Retinal pigment epithelial cell (primary cell): Measurements from ENCODE around the gene KRT72.

Experiments
- DNase-seq: peaks from one replicate; pipeline ENCODE4 v3.0.0-alpha.2; 2010; ENCODE audit warnings: low read depth
- H3K4me3 ChIP-seq: 2 replicates; pipeline ENCODE4 v1.5.1; 2011; ENCODE audit warnings: mild to moderate bottlenecking, low read length, control low read depth, moderate library complexity
- CTCF ChIP-seq: conservative IDR thresholded peaks from 2 replicates; pipeline ENCODE4 v1.5.1; 2011; ENCODE audit warnings: low read depth, low read length, control low read depth, inconsistent platforms

Gene KRT72

DNA sequence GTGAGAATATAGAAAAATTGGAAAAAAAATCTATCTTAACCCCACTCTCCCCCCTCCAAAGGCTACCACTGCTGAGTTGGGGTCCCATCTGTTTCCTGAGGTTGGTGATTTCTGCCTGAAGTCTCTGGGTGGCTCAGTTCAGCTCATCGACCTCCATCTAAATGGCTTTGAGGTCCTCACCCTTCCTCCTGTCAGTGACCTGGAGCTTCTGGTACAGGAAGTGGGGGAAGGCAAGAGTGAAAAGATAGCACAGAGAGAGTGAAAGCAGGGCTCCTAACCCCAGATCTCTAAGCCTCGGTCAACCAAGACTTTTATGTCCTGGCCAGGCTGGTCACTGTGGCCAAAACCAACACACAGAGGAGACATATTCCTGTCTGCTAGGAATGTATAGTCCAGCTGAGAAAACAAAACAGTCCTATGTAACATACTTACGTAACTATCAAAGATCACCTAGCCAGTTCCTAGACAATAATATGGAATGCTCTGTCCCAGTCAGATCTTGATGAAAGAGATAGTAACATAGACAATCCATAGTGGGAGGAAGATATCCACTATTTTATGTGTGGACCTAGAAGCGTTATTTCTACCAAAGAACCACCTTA, 29.4 kb upstream of the KRT72 start:
- TF ChIP-seq CTCF = no peak
- no peak overlapping the region for H3K4me3 ChIP-seq
- DNase-seq = no peak

- no peak for TF ChIP-seq CTCF
- no peak for DNase-seq
- H3K4me3 ChIP-seq = no peak overlapping the region
Measured at GRCh38 chr12:52630008-52630500, 28.8 kb upstream of the KRT72 start.

GRCh38 chr12:52629281-52630007, 28.2 kb upstream of the KRT72 start:
- H3K4me3 ChIP-seq = no peak overlapping the region
- no peak for DNase-seq
- TF ChIP-seq CTCF = no peak

DNA sequence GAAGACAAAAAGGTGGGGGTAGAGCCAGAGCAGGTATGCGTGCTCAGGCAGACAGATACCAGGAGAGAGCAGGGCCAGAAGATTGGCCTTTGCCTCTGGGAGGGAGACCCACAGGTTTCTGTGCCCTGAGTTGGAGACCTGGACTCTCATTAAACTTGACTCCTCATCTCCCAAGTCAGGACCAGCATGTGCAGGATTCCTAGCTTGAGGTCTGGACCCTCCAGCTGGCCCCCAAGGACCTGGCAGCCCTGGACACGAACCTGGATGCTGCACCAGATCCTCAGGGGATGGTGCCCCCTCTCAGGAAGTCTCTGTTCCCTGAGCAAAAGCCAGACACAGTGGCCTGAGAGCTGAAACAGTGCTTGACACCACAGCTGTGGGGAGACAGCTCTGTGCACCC, 27.6 kb upstream of the KRT72 start:
- no peak for TF ChIP-seq CTCF
- no peak for DNase-seq
- H3K4me3 ChIP-seq = no peak overlapping the region

GRCh38 chr12:52628111-52628507, 26.8 kb upstream of the KRT72 start:
- no peak for DNase-seq
- TF ChIP-seq CTCF = no peak
- no peak overlapping the region for H3K4me3 ChIP-seq

- no peak overlapping the region for H3K4me3 ChIP-seq
- TF ChIP-seq CTCF = no peak
- no peak for DNase-seq
Measured at GRCh38 chr12:52627395-52628110, 26.3 kb upstream of the KRT72 start.
